ENCODE data around the gene KIAA0232. TPM values are rescaled to one million over a fixed set of nuclear protein-coding genes. Genes with fewer than 3 reads are reported as not detected.
"Not testable (repeated sequence)": the region's sequence is repeated elsewhere in the genome, so short reads cannot be mapped to it uniquely, and the experiment has no call there.

KIAA0232 gene
- total RNA-seq, 1 experiment from 2014 or later = 6.2 TPM

- no peak for DNase-seq (ENCODE audit: low read depth)
- in situ Hi-C loops (cut with HindIII; ENCODE audit: low pct_unique_long_range_greater_than_20kb, low sequenced_read_pairs) = no loop called here
Observed at GRCh38 chr4:6752486-6752829, 30.1 kb upstream of the KIAA0232 start.

- in situ Hi-C loops (cut with HindIII; ENCODE audit: low pct_unique_long_range_greater_than_20kb, low sequenced_read_pairs) = no loop called here
- no peak for DNase-seq (ENCODE audit: low read depth)
Observed at GRCh38 chr4:6753103-6753560, 29.4 kb upstream of the KIAA0232 start.

- no peak for DNase-seq (ENCODE audit: low read depth)
- in situ Hi-C loops (cut with HindIII; ENCODE audit: low pct_unique_long_range_greater_than_20kb, low sequenced_read_pairs) = no loop called here
Observed at GRCh38 chr4:6753891-6754290, 28.6 kb upstream of the KIAA0232 start.

GRCh38 chr4:6754481-6755087, 27.9 kb upstream of the KIAA0232 start:
- in situ Hi-C loops (cut with HindIII; ENCODE audit: low pct_unique_long_range_greater_than_20kb, low sequenced_read_pairs) = no loop called here
- no peak for DNase-seq (ENCODE audit: low read depth)

- DNase-seq (ENCODE audit: low read depth) = no peak
- in situ Hi-C loops (cut with HindIII; ENCODE audit: low pct_unique_long_range_greater_than_20kb, low sequenced_read_pairs) = no loop called here
Observed at GRCh38 chr4:6755088-6755753, 27.3 kb upstream of the KIAA0232 start.

GRCh38 chr4:6756345-6756744, 26.2 kb upstream of the KIAA0232 start:
- DNase-seq (ENCODE audit: low read depth); in situ Hi-C loops (cut with HindIII; ENCODE audit: low pct_unique_long_range_greater_than_20kb, low sequenced_read_pairs): not testable (repeated sequence)

GRCh38 chr4:6758728-6759127, 23.8 kb upstream of the KIAA0232 start:
- DNase-seq (ENCODE audit: low read depth) = no peak
- in situ Hi-C loops (cut with HindIII; ENCODE audit: low pct_unique_long_range_greater_than_20kb, low sequenced_read_pairs) = no loop called here

- DNase-seq (ENCODE audit: low read depth) = no peak
- in situ Hi-C loops (cut with HindIII; ENCODE audit: low pct_unique_long_range_greater_than_20kb, low sequenced_read_pairs) = no loop called here
Observed at GRCh38 chr4:6760865-6761264, 21.7 kb upstream of the KIAA0232 start.

- in situ Hi-C loops (cut with HindIII; ENCODE audit: low pct_unique_long_range_greater_than_20kb, low sequenced_read_pairs) = no loop called here
- no peak for DNase-seq (ENCODE audit: low read depth)
Observed at GRCh38 chr4:6761649-6762615, 20.6 kb upstream of the KIAA0232 start.

- no peak for DNase-seq (ENCODE audit: low read depth)
- in situ Hi-C loops (cut with HindIII; ENCODE audit: low pct_unique_long_range_greater_than_20kb, low sequenced_read_pairs) = no loop called here
Observed at GRCh38 chr4:6763330-6763851, 19.1 kb upstream of the KIAA0232 start.

GRCh38 chr4:6764976-6765620, 17.4 kb upstream of the KIAA0232 start:
- in situ Hi-C loops (cut with HindIII; ENCODE audit: low pct_unique_long_range_greater_than_20kb, low sequenced_read_pairs) = no loop called here
- DNase-seq (ENCODE audit: low read depth) = no peak

- in situ Hi-C loops (cut with HindIII; ENCODE audit: low pct_unique_long_range_greater_than_20kb, low sequenced_read_pairs) = no loop called here
- no peak for DNase-seq (ENCODE audit: low read depth)
Observed at GRCh38 chr4:6765703-6766102, 16.8 kb upstream of the KIAA0232 start.

GRCh38 chr4:6767386-6767747, 15.2 kb upstream of the KIAA0232 start:
- in situ Hi-C loops (cut with HindIII; ENCODE audit: low pct_unique_long_range_greater_than_20kb, low sequenced_read_pairs) = no loop called here
- no peak for DNase-seq (ENCODE audit: low read depth)

GRCh38 chr4:6767748-6768538, 14.6 kb upstream of the KIAA0232 start:
- in situ Hi-C loops (cut with HindIII; ENCODE audit: low pct_unique_long_range_greater_than_20kb, low sequenced_read_pairs) = no loop called here
- DNase-seq (ENCODE audit: low read depth) = no peak

- no peak for DNase-seq (ENCODE audit: low read depth)
- in situ Hi-C loops (cut with HindIII; ENCODE audit: low pct_unique_long_range_greater_than_20kb, low sequenced_read_pairs) = no loop called here
Observed at GRCh38 chr4:6768539-6768905, 14.0 kb upstream of the KIAA0232 start.

- in situ Hi-C loops (cut with HindIII; ENCODE audit: low pct_unique_long_range_greater_than_20kb, low sequenced_read_pairs) = no loop called here
Observed at GRCh38 chr4:6769233-6769988, 13.1 kb upstream of the KIAA0232 start.

GRCh38 chr4:6769989-6770420, 12.5 kb upstream of the KIAA0232 start:
- in situ Hi-C loops (cut with HindIII; ENCODE audit: low pct_unique_long_range_greater_than_20kb, low sequenced_read_pairs) = no loop called here

More at GRCh38 chr4:6769233-6769988, 13.1 kb upstream of the KIAA0232 start:
- no peak for DNase-seq (ENCODE audit: low read depth)

More at GRCh38 chr4:6769989-6770420, 12.5 kb upstream of the KIAA0232 start:
- no peak for DNase-seq (ENCODE audit: low read depth)
